T-cell (primary cell): ENCODE data around the gene ZCCHC14. TPM values are rescaled to one million over a fixed set of nuclear protein-coding genes. Genes with fewer than 3 reads are reported as not detected.
"Not testable (repeated sequence)": the region's sequence is repeated elsewhere in the genome, so short reads cannot be mapped to it uniquely, and the experiment has no call there.

Source experiments
- ATAC-seq, 4 experiments: fragments of 200-7000 bp in 3 of 4; fragments of 150-1000 bp in 1 of 4; cut with Tn5 transposase; replicated peaks in 1 of 4; 1 replicate in 3 of 4; 2 replicates in 1 of 4; pipeline ENCODE4 v1.10.0; 2021; ENCODE audit warnings: moderate library complexity in 3 of 4, mild to moderate bottlenecking in 2 of 4, moderate number of reproducible peaks in 1 of 4
- CTCF ChIA-PET, 2 donors: fragments of 300-600 bp; sonication (Branson Sonifier 250); formaldehyde crosslinking; loops; one replicate each; lab custom pipeline; 2022; ENCODE audit warnings: antibody characterized with exemption in 2 of 2; lab: Charles Lee
- POLR2A ChIA-PET, 2 donors: fragments of 300-600 bp; sonication (Branson Sonifier 250); formaldehyde crosslinking; loops; one replicate each; lab custom pipeline; 2022; ENCODE audit warnings: antibody characterized with exemption in 2 of 2; lab: Charles Lee
- DNase-seq, 35 experiments: peaks; one replicate each; pipeline versions ENCODE4 v3.0.0 to v3.0.0-alpha.2; 2013 to 2023
- H3K27ac ChIP-seq: one replicate; pipeline ENCODE4 v1.5.1; 2013; ENCODE audit warnings: low read length
- H3K27me3 ChIP-seq, 2 experiments: replicated peaks in 1 of 2; 1 replicate in 1 of 2; 2 replicates in 1 of 2; pipeline versions ENCODE4 v1.6.1 to v1.7.0; 2013; ENCODE audit warnings: low read length in 1 of 2, mixed read lengths in 1 of 2; ENCODE audit not compliant: control insufficient read depth in 2 of 2, insufficient read depth in 2 of 2; ENCODE audit errors: extremely low read depth in 1 of 2
- H3K36me3 ChIP-seq, 2 donors: 1 replicate in 1 of 2; 2 replicates in 1 of 2; pipeline versions ENCODE4 v1.6.1 to v1.7.0; 2013; ENCODE audit warnings: low read length in 1 of 2; ENCODE audit not compliant: control insufficient read depth in 2 of 2, insufficient read depth in 1 of 2; ENCODE audit errors: extremely low read depth in 1 of 2
- H3K4me1 ChIP-seq, 2 experiments: 1 replicate in 1 of 2; 2 replicates in 1 of 2; pipeline versions ENCODE4 v1.6.1 to v1.7.0; 2013; ENCODE audit warnings: low read length in 2 of 2, mixed read lengths in 1 of 2; ENCODE audit not compliant: insufficient read depth in 2 of 2, control insufficient read depth in 1 of 2; ENCODE audit errors: extremely low read depth in 1 of 2
- H3K4me3 ChIP-seq, 2 donors: 1 replicate in 1 of 2; 2 replicates in 1 of 2; pipeline versions ENCODE4 v1.5.1 to v1.7.0; 2013; ENCODE audit warnings: mild to moderate bottlenecking in 2 of 2, low read length in 1 of 2, moderate library complexity in 1 of 2; ENCODE audit not compliant: control insufficient read depth in 1 of 2; ENCODE audit errors: extremely low read depth in 1 of 2
- H3K9me3 ChIP-seq: 2 replicates; pipeline ENCODE4 v1.7.0; 2013
- H3K27ac Mint-ChIP-seq, 2 donors: one replicate each; pipeline ENCODE4 v1.8.0; 2020 to 2021; ENCODE audit warnings: mild to moderate bottlenecking in 2 of 2, mixed read lengths in 2 of 2
- H3K27me3 Mint-ChIP-seq, 2 donors: one replicate each; pipeline ENCODE4 v1.8.0; 2021 to 2022; ENCODE audit warnings: mixed read lengths in 2 of 2
- H3K36me3 Mint-ChIP-seq: one replicate; pipeline ENCODE4 v1.8.0; 2021; ENCODE audit warnings: mixed read lengths
- H3K4me1 Mint-ChIP-seq, 3 donors: one replicate each; pipeline ENCODE4 v1.8.0; 2020 to 2022; ENCODE audit warnings: mixed read lengths in 3 of 3, mild to moderate bottlenecking in 1 of 3
- H3K4me3 Mint-ChIP-seq, 3 donors: one replicate each; pipeline ENCODE4 v1.8.0; 2020 to 2022; ENCODE audit warnings: mild to moderate bottlenecking in 3 of 3, mixed read lengths in 3 of 3, moderate library complexity in 3 of 3
- H3K9me3 Mint-ChIP-seq, 3 donors: one replicate each; pipeline ENCODE4 v1.8.0; 2020 to 2022; ENCODE audit warnings: mixed read lengths in 3 of 3
- WGBS: methylation state at CpG from one replicate; pipeline ENCODE4 v1.1.5; 2013; ENCODE audit warnings: missing lambda C conversion rate; ENCODE audit not compliant: insufficient coverage; 5-methylcytosine and 5-hydroxymethylcytosine counted together
- total RNA-seq, 35 experiments: library from RNA in 6 of 35; stranded (reverse) in 6 of 35; fragments of 120-200 nt in 1 of 35; gene quantifications; one replicate each; pipeline versions ENCODE4 v1.2.1 to v1.2.4 and lab custom pipeline; 2013 to 2026

ZCCHC14 gene
- total RNA-seq, 5 donors from 2014 or later (not counting 1 experiment from before 2014, with no cell fraction given): 23.7 to 32.6 (median 27.3) TPM

DNA sequence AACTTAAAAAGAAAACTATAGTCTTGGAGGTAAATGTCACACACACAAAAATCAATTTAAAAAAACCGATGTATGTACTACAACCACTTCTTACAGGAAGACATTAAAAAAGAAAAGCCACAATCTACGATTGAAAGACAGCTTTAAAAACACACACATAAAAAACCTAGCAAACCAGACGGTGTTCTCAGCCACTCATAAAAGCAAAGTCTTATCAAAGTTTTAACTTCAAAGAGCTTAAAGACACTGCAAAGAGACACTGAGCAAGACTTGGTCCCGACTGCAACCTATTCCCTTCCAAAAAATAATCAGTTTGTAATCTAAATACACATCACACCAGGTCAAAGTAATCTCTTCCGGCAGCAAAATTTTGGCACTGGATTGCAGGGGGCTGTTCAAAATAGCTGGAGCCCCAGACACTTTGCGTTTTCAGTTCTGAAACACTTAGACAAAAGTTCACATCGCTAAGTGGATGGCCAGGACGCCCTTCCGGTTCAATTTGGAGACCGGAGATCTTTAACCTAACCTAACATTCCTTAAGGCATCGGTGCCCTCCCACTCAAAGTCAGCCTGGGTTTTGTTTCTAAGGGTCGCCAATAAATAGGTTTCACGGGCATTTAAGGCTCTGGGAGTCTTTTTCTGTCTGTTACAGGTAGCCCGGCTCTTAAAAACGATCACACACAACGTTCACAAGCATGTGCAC, 2.6 kb downstream of the ZCCHC14 start:
- peaks cover 0 to 7% of the 10 kb centered on the region in 2 experiments for H3K27me3 ChIP-seq
- peak overlapping the region; percentile 65 to 79 for H3K27ac Mint-ChIP-seq
- H3K27me3 Mint-ChIP-seq: no peaks in the 10 kb centered on the region
- H3K27ac ChIP-seq: no peak overlapping the region
- H3K36me3 ChIP-seq: no peaks in the 10 kb centered on the region
- ChIA-PET POLR2A (no interaction called here), CTCF (interaction anchor here (0.6 to 0.9 kb wide), 2 partner anchors 22 to 146 kb away, joined by 3 to 7 read pairs; no protein-coding TSS in a partner anchor)
- no peaks in the 10 kb centered on the region for H3K9me3 ChIP-seq
- no peaks in the 10 kb centered on the region for H3K9me3 Mint-ChIP-seq
- WGBS: 20% methylated on average over 14 of the region's 16 CpGs
- peak overlapping the region; percentile 36 to 51 for H3K4me3 ChIP-seq
- DNase-seq (peak in 8 of 35 experiments; percentile 14 to 55 (median 32)), ATAC-seq (peak in 2 of 4 experiments; percentile 6 to 53)
- H3K36me3 Mint-ChIP-seq: no peaks in the 10 kb centered on the region
- peak overlapping the region; percentile 81 to 89 (median 83) for H3K4me3 Mint-ChIP-seq
- peaks cover 25 to 52% of the 10 kb centered on the region in 2 experiments for H3K4me1 ChIP-seq
- peaks cover 61 to 71% (median 66%) of the 10 kb centered on the region in 3 donors for H3K4me1 Mint-ChIP-seq

DNA sequence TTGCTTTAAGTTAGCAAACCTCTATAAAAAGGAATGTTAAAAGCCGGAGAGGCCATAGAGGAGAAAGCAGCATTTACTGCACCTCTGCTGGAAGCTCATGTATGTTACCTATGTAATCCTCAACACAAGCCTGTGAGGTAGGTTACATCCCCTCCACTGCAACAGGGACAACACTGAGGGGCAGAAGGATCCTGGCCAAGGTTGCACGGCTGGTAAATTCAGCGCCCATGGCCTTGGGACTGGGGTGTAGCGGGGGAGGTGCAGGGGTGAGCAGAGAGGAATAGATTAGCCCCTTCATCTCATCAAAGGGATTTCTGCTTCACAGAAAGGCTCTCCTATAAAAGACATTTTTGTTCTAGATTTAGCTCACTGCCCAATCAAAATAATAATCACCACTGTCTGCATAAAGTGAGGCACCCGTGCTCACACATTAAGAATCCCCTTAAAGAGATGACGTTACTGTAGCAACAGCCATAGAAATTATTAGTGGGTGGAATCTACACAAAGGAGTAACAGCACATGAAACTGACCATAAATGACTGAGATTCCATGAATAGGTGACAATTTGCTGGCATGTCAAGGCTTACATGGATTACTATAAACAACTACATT, 3.3 kb downstream of the ZCCHC14 start:
- peak overlapping the region; percentile 65 to 79 for H3K27ac Mint-ChIP-seq
- H3K4me3 ChIP-seq: peak overlapping the region; percentile 29 to 36
- H3K4me1 ChIP-seq: peaks cover 25 to 55% of the 10 kb centered on the region in 2 experiments
- ATAC-seq: no peak
- H3K4me1 Mint-ChIP-seq: peaks cover 68 to 73% (median 71%) of the 10 kb centered on the region in 3 donors
- POLR2A ChIA-PET: no interaction called here
- no peaks in the 10 kb centered on the region for H3K27me3 Mint-ChIP-seq
- WGBS: no CpG with 5 or more reads among the region's 6 CpGs
- peaks cover 2% of the 10 kb centered on the region for H3K36me3 Mint-ChIP-seq
- H3K9me3 ChIP-seq: no peaks in the 10 kb centered on the region
- peaks cover 0 to 7% of the 10 kb centered on the region in 2 experiments for H3K27me3 ChIP-seq
- CTCF ChIA-PET: interaction anchor here (0.6 to 0.9 kb wide), 2 partner anchors 23 to 147 kb away, joined by 3 to 7 read pairs; no protein-coding TSS in a partner anchor
- peak overlapping the region; percentile 81 to 89 (median 83) for H3K4me3 Mint-ChIP-seq
- no peak for DNase-seq
- H3K27ac ChIP-seq: no peak overlapping the region
- peaks cover 0 to 3% of the 10 kb centered on the region in 2 donors for H3K36me3 ChIP-seq
- H3K9me3 Mint-ChIP-seq: no peaks in the 10 kb centered on the region

DNA sequence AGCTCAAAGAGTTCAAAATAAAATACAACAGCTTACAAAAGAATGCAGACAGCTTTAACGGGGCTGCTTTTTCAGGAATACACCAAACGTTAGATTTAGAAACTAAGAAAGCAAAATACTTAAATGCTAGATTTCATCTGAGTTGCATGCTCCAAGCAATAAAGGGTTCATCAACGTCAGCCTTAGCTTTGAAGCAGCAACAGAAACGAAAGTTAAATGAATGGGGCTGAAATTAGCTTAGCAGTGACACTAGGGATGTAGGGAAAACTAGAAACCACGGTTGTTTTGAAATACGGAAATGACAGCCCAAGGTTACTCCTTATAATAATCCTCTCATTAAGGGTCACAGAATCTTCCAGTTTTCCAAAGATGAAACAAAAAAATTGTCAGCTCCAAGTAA, 3.9 kb downstream of the ZCCHC14 start:
- Mint-ChIP-seq H3K27ac (peak overlapping the region in 1 of 2 donors; percentile 34), H3K4me1 (peaks cover 74 to 78% (median 75%) of the 10 kb centered on the region in 3 donors), H3K4me3 (peak overlapping the region; percentile 81 to 89 (median 83))
- ATAC-seq, DNase-seq, H3K4me3 ChIP-seq, H3K36me3 Mint-ChIP-seq, POLR2A ChIA-PET, H3K27me3 ChIP-seq, H3K36me3 ChIP-seq, CTCF ChIA-PET, H3K9me3 Mint-ChIP-seq, H3K27ac ChIP-seq, H3K27me3 Mint-ChIP-seq, H3K9me3 ChIP-seq: not testable (repeated sequence)
- H3K4me1 ChIP-seq: peaks cover 25 to 57% of the 10 kb centered on the region in 2 experiments
- 79% methylated on average over 3 of the region's 6 CpGs for WGBS

DNA sequence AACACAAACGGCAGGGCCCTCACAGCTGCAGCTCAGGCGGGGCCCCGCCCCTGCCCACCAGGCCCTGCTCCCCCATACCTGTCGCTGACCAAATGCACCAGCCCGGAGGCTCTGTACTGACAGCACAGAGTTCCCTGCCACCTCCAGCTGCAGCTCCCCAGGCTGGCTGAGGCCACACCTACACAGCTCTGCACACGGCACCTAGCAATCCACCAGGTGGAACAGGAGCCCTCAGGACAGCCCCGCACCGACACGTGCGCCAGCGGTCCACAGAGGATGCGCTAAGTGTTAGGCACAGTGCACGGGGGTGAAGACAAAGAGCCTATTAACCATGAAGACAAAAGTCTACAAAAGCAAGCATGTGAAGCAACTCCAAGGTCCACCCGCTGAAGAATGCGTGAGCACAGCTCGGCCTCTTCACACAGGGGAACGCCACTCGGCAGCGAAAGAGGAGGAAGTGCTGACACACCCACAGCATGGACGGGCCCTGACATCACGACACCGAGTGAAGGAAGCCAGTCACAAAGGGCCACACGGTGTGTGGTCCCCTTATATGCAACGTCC, 5.4 kb downstream of the ZCCHC14 start:
- Mint-ChIP-seq H3K36me3 (peaks cover 17% of the 10 kb centered on the region), H3K4me1 (peaks cover 80 to 83% (median 83%) of the 10 kb centered on the region in 3 donors), H3K27me3 (no peaks in the 10 kb centered on the region), H3K27ac (no peak overlapping the region), H3K9me3 (no peaks in the 10 kb centered on the region), H3K4me3 (peak overlapping the region; percentile 50 to 74 (median 71))
- ChIA-PET CTCF (no interaction called here), POLR2A (interaction anchor here (0.5 to 0.6 kb wide), 2 partner anchors 12 to 105 kb away, joined by 5 to 7 read pairs; no protein-coding TSS in a partner anchor)
- DNase-seq (peak in 7 of 35 experiments; percentile 8 to 39 (median 26)), ATAC-seq (no peak)
- peaks cover 3 to 5% of the 10 kb centered on the region in 2 donors for H3K36me3 ChIP-seq
- peak overlapping the region in 1 of 2 donors; percentile 12 for H3K4me3 ChIP-seq
- H3K4me1 ChIP-seq: peaks cover 25 to 48% of the 10 kb centered on the region in 2 experiments
- no peaks in the 10 kb centered on the region for H3K9me3 ChIP-seq
- H3K27me3 ChIP-seq: peaks cover 0 to 4% of the 10 kb centered on the region in 2 experiments
- no peak overlapping the region for H3K27ac ChIP-seq
- 79% methylated on average over 14 of the region's 24 CpGs for WGBS

GRCh38 chr16:87486713-87487247, 6.0 kb downstream of the ZCCHC14 start:
- H3K27me3 ChIP-seq: peaks cover 0 to 4% of the 10 kb centered on the region in 2 experiments
- H3K27ac ChIP-seq: no peak overlapping the region
- DNase-seq: no peak
- H3K36me3 ChIP-seq: peaks cover 3 to 5% of the 10 kb centered on the region in 2 donors
- Mint-ChIP-seq H3K36me3 (peaks cover 22% of the 10 kb centered on the region), H3K4me3 (peak overlapping the region in 1 of 3 donors; percentile 71), H3K27me3 (no peaks in the 10 kb centered on the region), H3K27ac (peak overlapping the region; percentile 3 to 7), H3K9me3 (no peaks in the 10 kb centered on the region), H3K4me1 (peaks cover 86 to 90% (median 89%) of the 10 kb centered on the region in 3 donors)
- no peaks in the 10 kb centered on the region for H3K9me3 ChIP-seq
- CTCF ChIA-PET: no interaction called here
- no peak for ATAC-seq
- H3K4me1 ChIP-seq: peaks cover 25 to 46% of the 10 kb centered on the region in 2 experiments
- H3K4me3 ChIP-seq: no peak overlapping the region
- POLR2A ChIA-PET: no interaction called here
- 83% methylated on average over 2 of the region's 5 CpGs for WGBS

GRCh38 chr16:87486282-87486681, 6.5 kb downstream of the ZCCHC14 start:
- ATAC-seq: no peak
- Mint-ChIP-seq H3K27ac (peak overlapping the region; percentile 7 to 62), H3K9me3 (no peaks in the 10 kb centered on the region), H3K27me3 (no peaks in the 10 kb centered on the region), H3K4me3 (peak overlapping the region in 1 of 3 donors; percentile 71), H3K4me1 (peaks cover 88 to 91% (median 90%) of the 10 kb centered on the region in 3 donors), H3K36me3 (peaks cover 22% of the 10 kb centered on the region)
- H3K27ac ChIP-seq: no peak overlapping the region
- H3K27me3 ChIP-seq: peaks cover 0 to 4% of the 10 kb centered on the region in 2 experiments
- ChIA-PET POLR2A (no interaction called here), CTCF (no interaction called here)
- no peak for DNase-seq
- peaks cover 23 to 41% of the 10 kb centered on the region in 2 experiments for H3K4me1 ChIP-seq
- no peak overlapping the region for H3K4me3 ChIP-seq
- H3K9me3 ChIP-seq: no peaks in the 10 kb centered on the region
- 78% methylated on average over 5 of the region's 8 CpGs for WGBS
- H3K36me3 ChIP-seq: peaks cover 3 to 5% of the 10 kb centered on the region in 2 donors
